Keratinocyte (primary cell): ENCODE data around the gene HOXA10.

Experiments used
- EZH2 ChIP-seq: IDR thresholded peaks from one replicate; pipeline ENCODE4 v1.6.1; 2012; ENCODE audit warnings: inconsistent platforms, mild to moderate bottlenecking, low read length, moderate library complexity
- TF ChIP-seq, protein P1 (sequence below), 3 experiments: IDR thresholded peaks in 1 of 3; conservative IDR thresholded peaks in 1 of 3; optimal IDR thresholded peaks in 1 of 3; 2 replicates in 2 of 3; 3 replicates in 1 of 3; pipeline versions ENCODE3 to v1.5.1; 2011; ENCODE audit warnings: low read length in 3 of 3, mild to moderate bottlenecking in 3 of 3, moderate library complexity in 2 of 3, control low read depth in 1 of 3, inconsistent platforms in 1 of 3; ENCODE audit not compliant: insufficient read depth in 2 of 3; ENCODE audit errors: extremely low read depth in 1 of 3

DNA sequence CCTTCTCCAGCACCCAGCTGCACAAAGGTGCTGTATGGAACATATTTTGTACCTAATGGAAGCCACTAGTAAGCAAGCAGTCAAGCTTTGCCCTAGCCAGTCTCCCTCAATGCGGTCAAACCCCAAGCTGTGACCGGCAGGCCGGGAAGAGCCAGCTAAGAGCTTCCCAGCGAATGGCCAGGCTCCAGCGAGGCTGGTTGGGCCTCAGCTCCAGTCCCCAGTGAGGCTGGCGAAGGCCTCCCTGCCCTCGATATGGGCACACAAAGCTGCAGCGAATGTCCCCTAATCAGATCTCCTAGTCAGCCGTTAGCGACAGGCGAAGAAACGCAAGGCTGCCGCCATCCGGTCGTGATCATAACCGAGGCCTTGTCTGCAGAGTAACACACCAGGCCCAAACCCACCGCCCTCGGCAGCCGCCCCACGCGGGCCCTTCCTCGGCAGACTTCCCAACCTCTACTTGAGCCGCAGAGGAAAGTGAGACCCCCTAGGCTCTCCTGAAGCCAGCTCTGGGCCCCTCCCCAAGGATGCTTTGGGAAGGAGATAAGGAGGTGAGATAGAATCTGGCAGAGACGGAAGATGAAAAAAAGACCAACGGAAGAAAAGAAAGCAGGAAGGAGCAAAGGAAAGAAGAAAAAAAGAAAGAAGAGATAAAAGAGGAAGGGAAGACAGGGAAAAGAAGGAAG lies 5.7 kb downstream of the HOXA10 start:
- TF ChIP-seq, protein P1, sequence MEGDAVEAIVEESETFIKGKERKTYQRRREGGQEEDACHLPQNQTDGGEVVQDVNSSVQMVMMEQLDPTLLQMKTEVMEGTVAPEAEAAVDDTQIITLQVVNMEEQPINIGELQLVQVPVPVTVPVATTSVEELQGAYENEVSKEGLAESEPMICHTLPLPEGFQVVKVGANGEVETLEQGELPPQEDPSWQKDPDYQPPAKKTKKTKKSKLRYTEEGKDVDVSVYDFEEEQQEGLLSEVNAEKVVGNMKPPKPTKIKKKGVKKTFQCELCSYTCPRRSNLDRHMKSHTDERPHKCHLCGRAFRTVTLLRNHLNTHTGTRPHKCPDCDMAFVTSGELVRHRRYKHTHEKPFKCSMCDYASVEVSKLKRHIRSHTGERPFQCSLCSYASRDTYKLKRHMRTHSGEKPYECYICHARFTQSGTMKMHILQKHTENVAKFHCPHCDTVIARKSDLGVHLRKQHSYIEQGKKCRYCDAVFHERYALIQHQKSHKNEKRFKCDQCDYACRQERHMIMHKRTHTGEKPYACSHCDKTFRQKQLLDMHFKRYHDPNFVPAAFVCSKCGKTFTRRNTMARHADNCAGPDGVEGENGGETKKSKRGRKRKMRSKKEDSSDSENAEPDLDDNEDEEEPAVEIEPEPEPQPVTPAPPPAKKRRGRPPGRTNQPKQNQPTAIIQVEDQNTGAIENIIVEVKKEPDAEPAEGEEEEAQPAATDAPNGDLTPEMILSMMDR (optimal IDR thresholded peaks at IDR 0.05 in 1 of 3, IDR thresholded peaks at IDR 0.05 in 1 of 3, conservative IDR thresholded peaks at IDR 0.05 in 1 of 3; ENCODE audit: extremely low read depth in 1 of 3, insufficient read depth in 2 of 3, low read length in 3 of 3): no peak
- TF ChIP-seq EZH2: no peak
